Sigmoid colon (tissue), 4 donors: ENCODE results near the gene SLC17A3.

Experiments used
- CTCF ChIP-seq, 4 experiments: fragments of 450-650 bp in 3 of 4; fragments of 200-600 bp in 1 of 4; IDR thresholded peaks; one replicate each; pipeline ENCODE4 v1.5.1; 2016 to 2019; ENCODE audit warnings: antibody characterized with exemption in 4 of 4, mild to moderate bottlenecking in 3 of 4, moderate library complexity in 2 of 4
- POLR2A ChIP-seq, 2 donors: fragments of 450-650 bp; IDR thresholded peaks; one replicate each; pipeline ENCODE4 v1.6.1; 2016; ENCODE audit warnings: antibody characterized with exemption in 2 of 2, mild to moderate bottlenecking in 2 of 2, moderate library complexity in 2 of 2
- POLR2AphosphoS5 ChIP-seq, 4 donors: sonication (generic); formaldehyde crosslinking; IDR thresholded peaks; one replicate each; pipeline ENCODE4 v1.6.1; 2017; ENCODE audit warnings: antibody characterized with exemption in 4 of 4

GRCh38 chr6:25801436-25801835 lies 72.6 kb downstream of the SLC17A3 start:
- TF ChIP-seq POLR2AphosphoS5 (IDR thresholded peaks at IDR 0.05), result no peak
- no peak for TF ChIP-seq CTCF (IDR thresholded peaks at IDR 0.05)
- TF ChIP-seq POLR2A (IDR thresholded peaks at IDR 0.05), result no peak
